PC-3 (cell line): ENCODE data around the gene PPFIBP1.

Experiments
- CTCF ChIP-seq: fragments of 300-600 bp; sonication (generic); conservative IDR thresholded peaks from 2 replicates; pipeline ENCODE4 v1.5.1; 2017; ENCODE audit warnings: antibody characterized with exemption, low read depth, mild to moderate bottlenecking, low read length
- EZH2 ChIP-seq: fragments of 300-600 bp; sonication (generic); IDR thresholded peaks from one replicate; pipeline ENCODE4 v1.6.1; 2017; ENCODE audit warnings: antibody characterized with exemption, mild to moderate bottlenecking, low read length; ENCODE audit not compliant: unreplicated experiment
- EZH2phosphoT487 ChIP-seq: fragments of 300-600 bp; sonication (generic); IDR thresholded peaks from 2 replicates; pipeline ENCODE4 v1.6.1; 2018; ENCODE audit warnings: mild to moderate bottlenecking, antibody characterized with exemption, low read length, borderline replicate concordance

- TF ChIP-seq CTCF, result no peak
- TF ChIP-seq EZH2, result no peak
- no peak for TF ChIP-seq EZH2phosphoT487
Measured at GRCh38 chr12:27534060-27534764, 10.2 kb downstream of the PPFIBP1 start.
